ENCODE data around the gene DUSP12.

DUSP12 gene

DNA sequence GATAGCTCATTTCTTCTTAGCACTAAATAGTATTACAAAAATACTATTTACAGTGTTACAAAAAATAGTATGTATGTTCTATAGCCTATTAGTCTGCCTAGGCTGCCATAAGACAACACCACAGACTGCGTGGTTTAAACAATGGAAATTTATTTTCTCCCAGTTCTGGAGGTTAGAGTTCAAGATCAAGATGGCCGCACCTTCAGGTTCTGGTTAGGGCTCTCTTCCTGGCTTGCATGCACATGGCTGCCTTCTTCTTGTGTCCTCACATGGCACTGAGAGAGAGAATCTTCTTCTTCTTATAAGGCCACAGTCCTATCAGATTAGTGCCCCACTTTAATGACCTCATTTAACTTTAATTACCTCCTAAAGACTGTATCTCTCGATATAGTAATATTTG, 20.7 kb downstream of the DUSP12 start:
- no peak for DNase-seq (ENCODE audit: low read depth in 2 of 2)

DNA sequence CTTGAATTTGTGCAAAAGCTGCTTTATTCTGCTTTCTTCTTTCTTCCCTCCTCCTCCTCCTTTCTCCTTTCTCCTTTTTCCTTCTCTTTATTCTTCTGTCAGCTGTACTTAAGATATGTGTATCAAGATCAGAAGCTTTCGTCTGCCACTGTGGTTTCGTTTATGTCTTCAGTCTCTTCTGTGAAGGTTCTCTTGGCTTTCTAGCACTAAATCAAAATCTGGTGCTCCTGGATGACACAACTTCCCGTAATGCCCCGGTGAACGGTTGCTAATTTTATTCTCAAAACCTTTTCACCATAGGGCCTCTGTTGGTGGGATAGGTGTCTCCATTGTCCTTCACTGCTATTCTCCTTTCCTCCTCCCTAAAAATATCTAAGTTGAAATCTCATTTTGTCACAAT, 21.6 kb downstream of the DUSP12 start:
- no peak for DNase-seq (ENCODE audit: low read depth in 2 of 2)

DNA sequence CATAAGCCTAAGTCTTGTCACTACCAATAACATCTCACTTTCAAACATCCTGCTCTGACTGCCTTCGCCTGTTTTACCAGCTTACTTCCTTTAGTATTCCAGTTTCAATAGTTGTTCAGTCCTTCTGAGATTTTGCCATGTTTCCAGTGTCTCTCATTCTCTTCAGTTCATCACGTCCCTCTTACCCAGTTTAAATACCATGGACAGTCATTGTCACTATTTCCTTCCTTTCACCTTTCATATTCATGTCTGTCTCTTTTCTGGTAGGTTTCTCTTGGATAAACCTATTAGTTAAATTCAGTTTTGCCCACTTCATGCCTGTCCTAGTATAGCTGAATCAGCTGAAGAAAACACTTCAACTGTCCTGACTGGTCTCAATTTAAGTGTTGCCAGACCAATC, 22.4 kb downstream of the DUSP12 start:
- DNase-seq (ENCODE audit: low read depth in 2 of 2): no peak

DNA sequence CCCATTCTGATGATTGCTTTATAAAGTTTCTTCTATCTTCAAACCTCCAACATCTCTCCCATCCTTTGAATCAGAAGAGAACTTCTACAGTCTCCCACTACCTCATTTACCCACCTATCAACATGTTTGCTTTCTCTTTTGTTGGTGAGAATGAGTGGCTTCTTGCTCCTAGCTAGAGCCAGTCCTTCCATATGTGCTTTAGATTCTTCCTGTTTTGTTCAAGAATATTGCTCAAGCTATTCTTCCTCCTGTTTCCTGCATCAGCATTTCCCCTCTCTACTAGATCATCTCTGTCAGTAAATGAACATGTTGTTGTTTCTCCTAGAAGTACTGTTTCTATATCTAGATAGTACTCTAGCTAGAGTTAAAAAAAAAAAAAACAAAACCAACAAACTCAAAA, 22.8 kb downstream of the DUSP12 start:
- no peak for DNase-seq (ENCODE audit: low read depth in 2 of 2)

DNA sequence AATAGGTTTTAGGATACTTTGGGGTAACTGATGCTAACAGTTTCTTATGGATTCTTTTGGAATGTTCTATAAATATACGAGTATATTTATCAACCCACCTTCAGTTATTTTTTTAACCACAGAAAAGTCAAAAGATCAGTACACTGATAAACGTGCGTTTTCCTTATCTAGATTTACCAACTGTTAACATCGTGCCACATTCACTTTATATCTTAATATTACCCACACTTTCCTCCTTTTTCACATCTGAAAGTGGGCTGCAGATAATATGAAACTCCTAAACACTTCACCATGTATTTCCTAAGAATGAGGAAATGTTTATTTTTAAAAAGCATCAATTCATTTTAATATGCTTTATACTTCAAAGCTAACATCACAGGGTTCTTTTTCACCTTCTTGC, 24.2 kb downstream of the DUSP12 start:
- no peak for DNase-seq (ENCODE audit: low read depth in 2 of 2)

DNA sequence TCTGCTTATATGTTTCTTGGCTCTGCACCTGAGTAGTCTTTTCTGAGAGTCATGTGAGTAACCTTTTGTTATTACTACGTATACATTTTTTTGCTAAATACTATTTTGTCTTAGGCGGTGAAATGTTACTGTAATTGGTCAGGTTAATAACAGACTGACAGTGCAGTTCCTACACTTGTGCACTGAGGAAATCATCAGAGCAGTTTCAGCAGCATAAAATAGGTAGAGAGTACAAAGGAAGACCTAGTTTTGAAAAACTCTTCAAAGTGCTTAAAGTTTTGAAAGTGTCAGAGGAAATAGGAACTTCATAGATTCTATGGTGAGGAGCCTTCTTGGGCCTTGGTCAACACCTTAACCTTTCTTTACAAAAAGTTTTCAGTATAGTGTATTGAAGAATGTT, 27.7 kb downstream of the DUSP12 start:
- no peak for DNase-seq (ENCODE audit: low read depth in 2 of 2)

DNA sequence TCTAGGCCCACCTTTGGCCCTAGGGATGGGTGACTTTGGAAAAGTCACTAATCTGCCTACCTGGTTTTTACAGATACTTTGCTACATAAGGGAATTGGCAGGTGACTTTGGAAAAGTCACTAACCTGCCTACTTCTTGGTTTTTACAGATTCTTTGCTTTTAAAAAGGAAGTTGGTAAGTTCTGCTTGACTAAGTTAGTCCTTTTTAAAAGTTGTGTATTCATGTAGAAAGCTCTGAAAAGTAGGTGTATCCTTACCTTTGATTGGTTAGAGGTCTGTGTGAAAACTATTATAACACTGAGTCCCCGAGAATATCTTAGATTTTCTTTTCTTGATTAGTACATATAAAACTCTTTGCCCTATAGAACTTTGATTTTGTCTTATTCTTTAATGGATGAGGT, 28.9 kb downstream of the DUSP12 start:
- DNase-seq (ENCODE audit: low read depth in 2 of 2): no peak

DNA sequence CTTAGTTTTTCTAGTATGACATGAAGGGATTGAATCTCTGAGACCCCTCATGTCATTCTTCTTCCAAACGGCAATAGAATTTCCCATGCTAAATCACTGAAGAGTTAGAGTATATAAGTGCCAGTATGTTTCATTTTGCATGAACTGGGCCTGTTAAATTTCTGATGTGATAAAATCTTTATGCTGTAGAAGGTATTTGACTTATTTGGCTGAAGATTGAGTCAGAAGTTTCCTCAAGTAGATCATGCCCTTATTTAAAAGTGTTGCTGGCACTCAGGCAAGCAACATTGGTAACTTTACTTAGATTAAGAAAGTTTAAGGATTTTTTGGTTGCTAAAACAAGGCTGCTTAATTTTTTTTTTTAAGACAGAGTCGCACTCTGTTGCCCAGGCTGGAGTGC, 29.8 kb downstream of the DUSP12 start:
- DNase-seq (ENCODE audit: low read depth in 2 of 2): no peak

DNA sequence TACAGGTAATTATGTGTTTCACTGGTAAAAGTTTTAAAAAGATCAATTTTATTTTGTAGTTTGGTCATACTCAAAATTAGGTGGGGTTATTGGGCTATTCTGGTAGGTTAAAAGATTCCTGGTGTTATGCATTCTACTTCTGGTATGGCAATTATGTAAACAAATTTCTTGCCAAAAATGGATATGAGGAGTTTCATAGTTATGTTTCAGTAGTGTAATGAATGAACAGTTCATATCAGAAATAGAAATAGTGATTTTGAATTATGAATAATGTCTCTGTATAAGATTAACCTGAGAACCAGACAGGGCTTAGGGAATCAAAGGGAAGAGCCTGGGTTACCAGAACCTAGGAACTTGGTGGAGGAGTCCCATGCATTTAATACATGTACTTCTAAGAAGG, 32.4 kb downstream of the DUSP12 start:
- no peak for DNase-seq (ENCODE audit: low read depth in 2 of 2)

DNA sequence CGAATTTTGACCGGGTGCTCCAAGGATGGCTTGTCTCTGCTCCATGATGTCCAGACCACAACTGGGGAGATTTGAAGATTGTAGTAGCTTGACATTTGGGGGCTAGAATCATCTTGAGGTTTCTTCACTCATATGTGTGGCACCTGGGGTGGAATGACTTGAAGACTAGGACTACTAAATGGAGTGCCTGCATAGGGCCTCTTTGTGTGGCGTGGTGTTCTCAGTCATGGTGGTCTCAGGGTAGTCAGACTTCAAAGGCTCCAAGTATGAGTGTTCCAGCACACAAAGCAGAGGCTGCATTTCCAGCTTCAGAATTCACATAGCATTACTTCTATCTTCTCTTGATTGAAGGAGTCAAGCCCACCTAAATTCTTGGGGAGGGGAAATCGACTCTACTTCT, 33.3 kb downstream of the DUSP12 start:
- no peak for DNase-seq (ENCODE audit: low read depth in 2 of 2)

DNA sequence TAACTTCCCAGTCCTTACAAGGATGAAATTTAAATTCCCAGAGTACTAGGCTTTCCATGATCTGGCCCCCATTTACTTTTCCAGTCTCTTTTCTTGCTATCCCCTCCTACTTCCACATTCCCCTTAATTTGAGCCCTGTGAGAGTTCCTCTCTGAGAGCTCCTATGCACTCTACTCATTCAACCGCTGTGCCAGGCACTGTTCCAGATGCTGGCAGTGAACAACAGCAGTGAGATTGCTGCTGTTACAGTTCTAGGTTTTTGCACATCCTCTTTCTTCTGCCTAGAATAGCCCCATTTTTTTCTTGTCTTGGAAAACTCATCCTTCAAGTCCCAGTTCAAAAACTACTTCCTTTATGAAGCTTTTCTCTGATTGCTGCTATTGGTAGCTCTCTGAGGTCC, 35.4 kb downstream of the DUSP12 start:
- DNase-seq (ENCODE audit: low read depth in 2 of 2): no peak

DNA sequence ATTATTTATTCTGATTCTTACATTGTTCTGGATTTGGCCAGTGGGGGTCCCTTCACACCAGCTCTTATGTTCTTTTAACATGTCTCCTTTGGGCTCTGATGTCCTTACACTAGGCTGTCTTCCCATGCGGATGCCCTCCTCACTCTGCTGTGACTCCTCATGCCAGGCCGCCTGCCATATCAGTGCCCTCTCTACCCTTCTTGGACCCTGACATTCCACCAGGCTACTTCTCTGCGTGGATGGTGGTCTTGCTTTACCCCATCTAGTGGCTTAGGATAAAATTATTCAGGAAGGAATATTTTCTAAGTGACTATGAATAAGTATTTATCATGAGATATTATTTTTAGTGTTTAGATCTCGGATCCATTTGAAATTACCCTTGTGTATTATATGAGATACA, 37.8 kb downstream of the DUSP12 start:
- DNase-seq (ENCODE audit: low read depth in 2 of 2): no peak

DNA sequence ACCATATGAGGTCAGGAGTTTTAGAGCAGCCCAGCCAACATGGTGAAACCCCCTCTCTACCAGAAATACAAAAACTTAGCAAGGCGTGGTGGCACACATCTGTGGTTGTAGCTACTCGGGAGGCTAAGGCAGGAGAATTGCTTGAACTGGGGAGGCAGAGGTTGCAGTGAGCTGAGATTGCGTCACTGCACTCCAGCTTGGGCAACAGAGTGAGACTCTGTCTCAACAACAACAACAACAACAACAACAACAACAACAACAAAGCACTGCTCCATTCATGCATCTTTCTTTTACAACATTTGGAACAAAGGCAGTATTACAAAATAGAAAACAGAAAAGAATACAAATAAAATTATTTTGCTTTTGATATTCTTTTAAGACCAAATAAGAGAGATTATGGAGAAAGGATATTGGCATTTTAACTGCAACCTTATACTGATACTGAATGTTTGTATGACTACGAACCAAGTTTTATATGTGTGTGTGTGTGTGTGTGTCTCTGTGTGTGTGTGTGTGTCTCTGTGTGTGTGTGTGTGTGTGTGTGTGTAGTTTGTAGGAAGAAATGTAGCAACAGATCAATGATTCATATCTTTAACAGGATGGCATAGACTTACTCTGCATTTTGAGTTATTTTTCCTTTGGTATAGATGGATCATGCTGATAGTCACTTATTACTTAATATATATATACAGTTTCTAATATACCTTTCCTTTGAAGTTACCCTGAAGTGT, 41.2 kb downstream of the DUSP12 start:
- no peak for DNase-seq (ENCODE audit: low read depth in 2 of 2)

DNA sequence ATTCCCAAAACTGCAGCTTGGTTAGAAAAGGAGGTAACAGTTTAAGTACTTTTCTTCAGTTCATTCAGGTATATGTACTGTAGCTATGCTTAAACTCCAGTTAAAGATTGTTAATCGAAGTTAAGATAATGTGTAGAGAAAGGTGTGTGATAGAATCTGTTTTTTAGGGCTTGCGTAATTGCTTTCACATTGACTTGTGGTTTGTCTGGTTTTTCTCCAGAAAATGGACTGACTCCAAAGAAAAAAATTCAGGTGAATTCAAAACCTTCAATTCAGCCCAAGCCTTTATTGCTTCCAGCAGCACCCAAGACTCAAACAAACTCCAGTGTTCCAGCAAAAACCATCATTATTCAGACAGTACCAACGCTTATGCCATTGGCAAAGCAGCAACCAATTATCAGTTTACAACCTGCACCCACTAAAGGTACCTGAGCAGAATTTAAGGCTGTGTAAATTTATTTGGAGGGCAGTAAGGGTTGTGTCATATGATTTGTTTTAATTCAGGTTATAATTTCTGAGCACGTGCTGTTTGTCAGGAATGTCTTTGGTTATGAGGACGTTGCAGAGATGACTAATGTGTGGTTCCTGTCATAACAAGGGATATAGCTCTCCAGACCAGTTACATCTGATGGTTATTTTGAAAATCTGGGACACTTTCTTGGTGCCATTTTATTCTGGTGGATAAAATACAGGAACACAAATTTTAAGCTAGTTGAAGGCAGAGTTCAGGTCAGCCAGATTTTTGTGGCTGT, 42.5 kb downstream of the DUSP12 start:
- DNase-seq (ENCODE audit: low read depth in 2 of 2): no peak

DNA sequence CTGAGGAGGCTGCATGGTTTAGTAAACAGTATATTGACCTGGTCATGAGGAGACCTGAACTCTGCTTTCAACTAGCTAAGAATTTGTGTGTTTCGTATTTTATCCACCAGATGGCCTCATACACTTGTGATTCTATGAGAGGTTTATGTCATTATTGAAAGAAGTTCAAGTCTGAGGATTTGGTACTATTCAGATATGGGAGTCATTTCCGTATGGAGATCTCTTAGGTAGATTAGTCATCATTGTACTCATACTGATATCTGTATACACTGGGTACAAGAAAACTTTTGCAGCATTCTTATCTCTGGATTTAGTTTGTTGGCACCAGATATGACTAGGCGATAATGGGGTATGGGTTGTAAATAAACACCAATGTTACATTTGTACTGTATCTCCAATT, 43.2 kb downstream of the DUSP12 start:
- no peak for DNase-seq (ENCODE audit: low read depth in 2 of 2)

DNA sequence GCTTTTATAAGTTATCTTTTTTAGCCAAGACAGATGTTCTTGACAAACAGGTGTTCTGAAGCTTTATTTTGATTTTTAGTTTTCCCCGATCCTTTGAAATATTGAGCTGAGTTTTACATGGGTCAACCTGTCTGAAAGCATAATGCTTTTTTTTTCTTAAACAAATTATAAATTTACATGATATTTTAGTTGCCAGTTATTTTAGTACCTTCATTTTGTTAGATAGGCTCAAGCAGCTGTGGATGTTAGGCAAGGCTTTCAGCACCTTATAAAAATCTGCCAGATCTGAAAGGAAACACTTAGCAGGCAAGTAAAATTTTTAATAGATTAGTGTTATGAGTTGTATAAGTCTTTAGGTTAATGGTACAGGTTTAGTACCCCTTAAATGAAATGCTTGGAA, 50.2 kb downstream of the DUSP12 start:
- no peak for DNase-seq (ENCODE audit: low read depth in 2 of 2)

DNA sequence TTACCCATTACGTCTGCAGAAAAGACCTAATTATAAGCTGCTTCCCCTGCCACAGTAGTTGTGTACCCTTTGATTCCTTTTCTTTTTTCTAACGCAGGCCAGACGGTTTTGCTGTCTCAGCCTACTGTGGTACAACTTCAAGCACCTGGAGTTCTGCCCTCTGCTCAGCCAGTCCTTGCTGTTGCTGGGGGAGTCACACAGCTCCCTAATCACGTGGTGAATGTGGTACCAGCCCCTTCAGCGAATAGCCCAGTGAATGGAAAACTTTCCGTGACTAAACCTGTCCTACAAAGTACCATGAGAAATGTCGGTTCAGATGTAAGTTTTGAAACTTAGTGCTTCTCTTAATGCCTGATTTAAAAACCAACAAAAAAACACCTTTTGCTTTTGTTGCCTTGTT, 52.4 kb downstream of the DUSP12 start:
- DNase-seq (ENCODE audit: low read depth in 2 of 2): no peak

DNA sequence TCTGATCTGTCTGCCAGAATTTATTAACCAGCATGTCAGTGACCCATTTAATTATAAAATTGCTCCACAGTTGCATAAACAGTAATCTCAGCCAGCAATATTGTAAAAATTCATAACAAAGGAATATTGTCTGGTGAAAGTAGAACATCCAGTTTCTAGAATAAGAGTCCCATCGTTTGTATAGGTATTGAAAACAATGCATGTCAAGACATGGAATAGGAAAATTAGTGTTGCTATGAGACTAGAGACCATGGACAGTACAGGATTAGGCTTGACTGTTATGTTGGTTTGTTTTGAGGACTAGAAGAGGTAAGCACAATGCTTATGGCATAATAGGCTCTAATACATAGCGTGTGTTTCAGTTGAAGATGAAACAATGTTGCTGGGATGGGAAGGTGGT, 53.6 kb downstream of the DUSP12 start:
- no peak for DNase-seq (ENCODE audit: low read depth in 2 of 2)

DNA sequence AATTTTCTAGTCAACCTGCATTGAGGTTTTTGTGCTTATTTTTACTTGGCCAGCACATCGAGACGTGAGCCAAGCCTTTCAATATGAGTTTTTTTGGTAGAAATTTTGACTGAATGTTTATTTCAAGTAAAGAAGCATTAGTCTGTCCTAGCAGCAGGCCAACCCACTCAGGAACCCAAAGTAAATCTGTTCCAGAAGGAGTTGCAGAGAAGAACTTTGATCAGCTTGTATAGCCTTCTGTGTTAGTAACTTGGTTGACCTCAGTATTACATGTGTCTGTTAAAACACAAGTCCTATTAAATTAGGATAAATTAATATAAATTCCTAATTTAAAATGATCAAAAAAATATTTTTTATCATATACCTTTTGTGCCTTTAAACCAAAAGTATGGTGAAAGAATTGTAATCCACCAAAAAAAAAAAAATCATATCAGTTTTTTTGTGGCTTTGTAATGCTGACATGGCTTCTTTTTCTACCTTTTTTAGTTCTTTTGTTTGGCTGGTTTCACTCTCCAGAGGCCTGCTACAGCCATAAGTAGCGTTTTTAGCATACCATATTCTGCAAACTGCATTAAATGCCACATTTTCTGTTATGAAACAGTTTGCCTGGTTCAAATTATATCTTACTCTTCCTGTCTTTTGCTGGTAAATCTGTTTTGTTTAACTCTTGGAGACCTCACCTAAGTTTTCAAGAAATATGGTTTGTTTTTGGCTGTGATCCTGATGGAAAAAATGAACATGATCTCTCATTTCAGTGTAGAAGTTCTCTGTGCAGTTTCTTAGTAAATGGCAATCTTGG, 56.0 kb downstream of the DUSP12 start:
- no peak for DNase-seq (ENCODE audit: low read depth in 2 of 2)
